Neural progenitor cell (in vitro differentiated cells): ENCODE results near the gene TNFRSF13B. TPM values are rescaled to one million over a fixed set of nuclear protein-coding genes. Genes with fewer than 3 reads are reported as not detected.

Experiments used
- DNase-seq: peaks from one replicate; pipeline ENCODE4 v3.0.0-alpha.2; 2016; ENCODE audit warnings: low spot score
- H2AFZ ChIP-seq: fragments of 200-600 bp; sonication (generic); replicated peaks from 2 replicates; pipeline ENCODE4 v1.6.1; 2016; ENCODE audit warnings: antibody characterized with exemption
- H3F3A ChIP-seq: fragments of 200-600 bp; sonication (generic); 2 replicates; pipeline ENCODE4 v1.6.1; 2016; ENCODE audit warnings: antibody characterized with exemption, low read depth
- H3K27ac ChIP-seq: fragments of 200-600 bp; sonication (generic); 2 replicates; pipeline ENCODE4 v1.5.1; 2016; ENCODE audit warnings: mild to moderate bottlenecking
- H3K27me3 ChIP-seq: fragments of 200-600 bp; sonication (generic); 2 replicates; pipeline ENCODE4 v1.6.1; 2016; ENCODE audit warnings: mild to moderate bottlenecking, moderate library complexity
- H3K36me3 ChIP-seq: fragments of 200-600 bp; sonication (generic); 2 replicates; pipeline ENCODE4 v1.5.1; 2016
- H3K4me1 ChIP-seq: fragments of 200-600 bp; sonication (generic); 2 replicates; pipeline ENCODE4 v1.6.1; 2016; ENCODE audit warnings: mixed run types
- H3K4me2 ChIP-seq: fragments of 200-600 bp; sonication (generic); 2 replicates; pipeline ENCODE4 v1.6.1; 2016
- H3K4me3 ChIP-seq: fragments of 200-600 bp; sonication (generic); 2 replicates; pipeline ENCODE4 v1.5.1; 2016
- H3K79me2 ChIP-seq: fragments of 200-600 bp; sonication (generic); 2 replicates; pipeline ENCODE4 v1.6.1; 2016; ENCODE audit warnings: low read depth
- H3K9ac ChIP-seq: fragments of 200-600 bp; sonication (generic); 2 replicates; pipeline ENCODE4 v1.6.1; 2016
- H3K9me3 ChIP-seq: fragments of 200-600 bp; sonication (generic); 2 replicates; pipeline ENCODE4 v1.5.1; 2016; ENCODE audit warnings: low read depth
- H4K20me1 ChIP-seq: fragments of 200-600 bp; sonication (generic); 2 replicates; pipeline ENCODE4 v1.6.1; 2016; ENCODE audit warnings: low read depth
- H3K27ac Mint-ChIP-seq: 3 replicates; pipeline ENCODE4 v1.8.0; 2021; ENCODE audit warnings: mixed read lengths
- H3K27me3 Mint-ChIP-seq: 2 replicates; pipeline ENCODE4 v1.8.0; 2022; ENCODE audit warnings: low read depth, mild to moderate bottlenecking, inconsistent platforms, moderate library complexity, mixed read lengths; ENCODE audit not compliant: insufficient read depth
- H3K36me3 Mint-ChIP-seq: 3 replicates; pipeline ENCODE4 v1.8.0; 2021; ENCODE audit warnings: mixed read lengths
- H3K4me1 Mint-ChIP-seq: 3 replicates; pipeline ENCODE4 v1.8.0; 2021; ENCODE audit warnings: mixed read lengths
- H3K4me3 Mint-ChIP-seq: 3 replicates; pipeline ENCODE4 v1.8.0; 2021; ENCODE audit warnings: mild to moderate bottlenecking, moderate library complexity, mixed read lengths
- H3K9me3 Mint-ChIP-seq: 3 replicates; pipeline ENCODE4 v1.8.0; 2020; ENCODE audit warnings: mixed read lengths
- CTCF ChIP-seq: fragments of 200-600 bp; sonication (generic); IDR thresholded peaks from 2 replicates; pipeline ENCODE4 v1.5.1; 2017; ENCODE audit warnings: antibody characterized with exemption, mild to moderate bottlenecking
- EZH2 ChIP-seq: fragments of 200-600 bp; sonication (generic); IDR thresholded peaks from 2 replicates; pipeline ENCODE4 v1.6.1; 2017; ENCODE audit warnings: antibody characterized with exemption, mild to moderate bottlenecking, moderate library complexity
- EZH2phosphoT487 ChIP-seq: fragments of 200-600 bp; sonication (generic); IDR thresholded peaks from 2 replicates; pipeline ENCODE4 v1.6.1; 2017; ENCODE audit warnings: antibody characterized with exemption
- total RNA-seq: library from RNA; depleted of rRNA; stranded (reverse); fragments of >200 nt; gene quantifications from 2 replicates; pipeline ENCODE4 v1.2.3, GENCODE V29; 2015; ENCODE audit warnings: low replicate concordance

TNFRSF13B gene
- total RNA-seq, 1 donor from 2014 or later: not detected

- Mint-ChIP-seq H3K27me3 (peaks cover 3% of the 10 kb centered on the region), H3K27ac (no peak overlapping the region), H3K4me1 (peaks cover 4% of the 10 kb centered on the region), H3K9me3 (peaks cover 2% of the 10 kb centered on the region), H3K4me3 (no peak overlapping the region), H3K36me3 (no peaks in the 10 kb centered on the region)
- Histone ChIP-seq H3K36me3 (no peaks in the 10 kb centered on the region), H3K4me3 (no peak overlapping the region), H3K27ac (no peak overlapping the region), H3K4me2 (no peak overlapping the region), H3K4me1 (no peaks in the 10 kb centered on the region), H4K20me1 (no peaks in the 10 kb centered on the region), H3F3A (no peaks in the 10 kb centered on the region), H3K9ac (no peak overlapping the region), H3K27me3 (no peaks in the 10 kb centered on the region), H3K9me3 (no peaks in the 10 kb centered on the region), H2AFZ (peak overlapping the region; percentile 91), H3K79me2 (no peaks in the 10 kb centered on the region)
- TF ChIP-seq EZH2phosphoT487 (no peak), EZH2 (no peak), CTCF (peak; percentile 86)
- peak; percentile 83 for DNase-seq
These were observed 19.6 kb upstream of the TNFRSF13B start for GRCh38 chr17:16991349-16992009.

- H2AFZ ChIP-seq: no peak overlapping the region
- no peaks in the 10 kb centered on the region for H3K79me2 ChIP-seq
- Mint-ChIP-seq H3K27ac (no peak overlapping the region), H3K9me3 (peaks cover 2% of the 10 kb centered on the region), H3K27me3 (peaks cover 6% of the 10 kb centered on the region), H3K4me1 (peaks cover 7% of the 10 kb centered on the region), H3K36me3 (no peaks in the 10 kb centered on the region), H3K4me3 (no peak overlapping the region)
- no peaks in the 10 kb centered on the region for H4K20me1 ChIP-seq
- DNase-seq: no peak
- no peaks in the 10 kb centered on the region for H3K9me3 ChIP-seq
- H3K27me3 ChIP-seq: no peaks in the 10 kb centered on the region
- TF ChIP-seq EZH2phosphoT487 (no peak), EZH2 (no peak), CTCF (no peak)
- H3F3A ChIP-seq: no peaks in the 10 kb centered on the region
- H3K4me3 ChIP-seq: no peak overlapping the region
- no peaks in the 10 kb centered on the region for H3K4me1 ChIP-seq
- no peaks in the 10 kb centered on the region for H3K36me3 ChIP-seq
- no peak overlapping the region for H3K9ac ChIP-seq
- no peak overlapping the region for H3K27ac ChIP-seq
- no peak overlapping the region for H3K4me2 ChIP-seq
These were observed 18.3 kb upstream of the TNFRSF13B start for GRCh38 chr17:16989953-16990860.

- Mint-ChIP-seq H3K4me3 (no peak overlapping the region), H3K27ac (no peak overlapping the region), H3K4me1 (peaks cover 7% of the 10 kb centered on the region), H3K27me3 (peaks cover 6% of the 10 kb centered on the region), H3K9me3 (peaks cover 2% of the 10 kb centered on the region), H3K36me3 (no peaks in the 10 kb centered on the region)
- TF ChIP-seq CTCF: no peak
- no peak for TF ChIP-seq EZH2phosphoT487
- TF ChIP-seq EZH2: no peak
- no peaks in the 10 kb centered on the region for H3K36me3 ChIP-seq
- no peak overlapping the region for H3K4me3 ChIP-seq
- DNase-seq: no peak
- H3F3A ChIP-seq: no peaks in the 10 kb centered on the region
- no peak overlapping the region for H2AFZ ChIP-seq
- H3K79me2 ChIP-seq: no peaks in the 10 kb centered on the region
- H3K9ac ChIP-seq: no peak overlapping the region
- no peak overlapping the region for H3K4me2 ChIP-seq
- no peaks in the 10 kb centered on the region for H4K20me1 ChIP-seq
- no peaks in the 10 kb centered on the region for H3K4me1 ChIP-seq
- no peak overlapping the region for H3K27ac ChIP-seq
- H3K27me3 ChIP-seq: no peaks in the 10 kb centered on the region
- H3K9me3 ChIP-seq: no peaks in the 10 kb centered on the region
These were observed 17.5 kb upstream of the TNFRSF13B start for GRCh38 chr17:16989230-16989952.
